Measurements from ENCODE around the gene TACR2.

The TACR2 gene

DNA sequence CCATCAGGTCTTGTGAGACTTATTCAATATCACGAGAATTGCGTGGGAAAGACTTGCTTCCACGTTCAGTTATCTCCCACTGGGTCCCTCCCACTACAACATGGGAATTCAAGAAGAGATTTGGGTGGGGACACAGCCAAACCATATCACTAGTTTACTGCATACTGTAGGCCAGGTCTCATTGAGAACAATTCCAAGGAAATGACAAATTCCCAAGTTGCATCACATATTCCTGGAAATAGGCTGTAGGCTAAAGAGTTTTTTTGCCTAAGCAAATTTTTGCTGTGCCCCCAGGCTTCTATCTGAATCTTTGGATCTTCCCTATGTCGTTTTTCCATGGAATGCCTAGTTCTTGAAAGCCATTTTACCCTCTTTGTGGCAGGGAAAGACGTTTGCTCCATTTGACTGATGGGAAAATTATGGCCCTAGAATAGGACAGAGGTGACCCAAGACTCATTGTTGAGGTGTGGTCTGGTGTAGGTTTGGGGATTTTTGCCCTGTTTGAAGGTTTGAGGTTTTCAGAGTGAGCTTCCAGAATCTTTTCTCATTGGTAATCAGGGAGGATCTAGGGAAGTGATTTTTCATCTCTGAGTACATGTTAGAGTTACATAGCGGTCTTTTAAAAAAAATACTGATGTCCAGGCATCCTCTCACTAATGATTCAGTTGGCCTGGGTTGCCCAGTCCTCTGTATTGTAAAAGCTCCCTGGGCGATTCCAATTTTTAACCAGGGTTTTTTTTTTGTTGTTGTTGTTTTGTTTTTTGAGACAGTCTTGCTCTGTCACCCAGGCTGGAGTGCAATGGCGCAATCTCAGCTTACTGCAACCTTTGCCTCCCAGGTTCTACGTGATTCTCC, 44.4 kb downstream of the TACR2 start:
- Histone ChIP-seq H3K4me3 (IDR thresholded peaks at IDR 0.05; ENCODE audit: insufficient read depth, low read depth, low read length) (no peak overlapping the region), H3K27me3 (ENCODE audit: insufficient read depth, low read depth) (no peaks in the 10 kb centered on the region)
- TF ChIP-seq, protein P1, sequence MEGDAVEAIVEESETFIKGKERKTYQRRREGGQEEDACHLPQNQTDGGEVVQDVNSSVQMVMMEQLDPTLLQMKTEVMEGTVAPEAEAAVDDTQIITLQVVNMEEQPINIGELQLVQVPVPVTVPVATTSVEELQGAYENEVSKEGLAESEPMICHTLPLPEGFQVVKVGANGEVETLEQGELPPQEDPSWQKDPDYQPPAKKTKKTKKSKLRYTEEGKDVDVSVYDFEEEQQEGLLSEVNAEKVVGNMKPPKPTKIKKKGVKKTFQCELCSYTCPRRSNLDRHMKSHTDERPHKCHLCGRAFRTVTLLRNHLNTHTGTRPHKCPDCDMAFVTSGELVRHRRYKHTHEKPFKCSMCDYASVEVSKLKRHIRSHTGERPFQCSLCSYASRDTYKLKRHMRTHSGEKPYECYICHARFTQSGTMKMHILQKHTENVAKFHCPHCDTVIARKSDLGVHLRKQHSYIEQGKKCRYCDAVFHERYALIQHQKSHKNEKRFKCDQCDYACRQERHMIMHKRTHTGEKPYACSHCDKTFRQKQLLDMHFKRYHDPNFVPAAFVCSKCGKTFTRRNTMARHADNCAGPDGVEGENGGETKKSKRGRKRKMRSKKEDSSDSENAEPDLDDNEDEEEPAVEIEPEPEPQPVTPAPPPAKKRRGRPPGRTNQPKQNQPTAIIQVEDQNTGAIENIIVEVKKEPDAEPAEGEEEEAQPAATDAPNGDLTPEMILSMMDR (conservative IDR thresholded peaks at IDR 0.05; ENCODE audit: low read depth, low read length), result no peak

DNA sequence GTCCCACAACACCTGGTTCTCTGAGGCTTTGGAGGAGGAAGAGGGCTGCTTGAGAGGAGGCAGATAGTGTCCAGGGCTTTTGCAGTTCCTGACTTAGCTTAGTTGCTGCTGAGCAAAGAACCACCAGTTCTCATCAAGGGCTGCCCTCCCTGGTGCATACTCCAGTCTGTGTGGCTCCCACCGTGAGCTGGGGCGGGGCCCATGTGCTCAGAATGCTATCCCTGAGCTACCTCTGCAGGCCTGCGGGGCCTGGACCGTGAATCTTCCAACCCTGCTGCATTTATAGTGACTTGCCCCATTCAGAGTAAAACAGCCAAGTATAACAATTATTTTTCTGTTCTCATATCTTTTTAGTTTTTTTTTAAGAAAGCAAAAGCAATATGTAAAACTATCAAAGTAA, 49.2 kb downstream of the TACR2 start:
- TF ChIP-seq, protein P1 (conservative IDR thresholded peaks at IDR 0.05; ENCODE audit: low read depth, low read length), result no peak
- Histone ChIP-seq H3K4me3 (IDR thresholded peaks at IDR 0.05; ENCODE audit: insufficient read depth, low read depth, low read length) (no peak overlapping the region), H2AFZ (ENCODE audit: low read depth) (no peak overlapping the region), H3K4me2 (no peak overlapping the region), H3K9ac (no peak overlapping the region), H3K36me3 (ENCODE audit: insufficient read depth) (no peaks in the 10 kb centered on the region), H3K27me3 (ENCODE audit: insufficient read depth, low read depth) (no peaks in the 10 kb centered on the region), H3K79me2 (ENCODE audit: insufficient read depth, low read depth) (no peaks in the 10 kb centered on the region), H4K20me1 (ENCODE audit: insufficient read depth) (no peaks in the 10 kb centered on the region), H3K4me1 (ENCODE audit: low read depth, poor library complexity, severe bottlenecking) (no peaks in the 10 kb centered on the region), H3K27ac (no peak overlapping the region)

More for the DNA sequence above, 44.4 kb downstream of the TACR2 start:
- Histone ChIP-seq H2AFZ (ENCODE audit: low read depth) (no peak overlapping the region), H3K36me3 (ENCODE audit: insufficient read depth) (no peaks in the 10 kb centered on the region), H3K27ac (no peak overlapping the region), H3K9ac (no peak overlapping the region), H3K79me2 (ENCODE audit: insufficient read depth, low read depth) (no peaks in the 10 kb centered on the region), H3K4me2 (no peak overlapping the region), H4K20me1 (ENCODE audit: insufficient read depth) (no peaks in the 10 kb centered on the region), H3K4me1 (ENCODE audit: low read depth, poor library complexity, severe bottlenecking) (no peaks in the 10 kb centered on the region)

DNA sequence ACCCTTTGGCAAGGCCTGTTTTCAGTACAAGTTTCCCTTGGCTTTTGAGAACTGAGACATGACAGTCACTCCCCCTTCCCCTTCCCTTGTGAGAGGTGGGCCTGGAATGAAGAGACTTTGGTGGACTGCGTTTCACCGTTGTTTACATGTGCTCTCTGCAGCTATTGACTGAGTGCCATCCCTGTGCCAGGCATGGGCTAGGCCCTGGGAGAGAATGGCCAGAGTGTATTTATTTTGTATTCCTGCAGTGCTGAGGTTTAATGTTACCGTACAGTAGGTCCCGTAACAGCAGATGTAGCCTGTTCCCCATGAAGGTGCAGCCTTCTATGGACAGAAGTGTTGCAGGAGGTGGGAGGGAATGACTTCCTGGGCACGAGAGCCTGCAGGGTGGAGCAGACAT, 50.0 kb downstream of the TACR2 start:
- no peak overlapping the region for H3K27ac ChIP-seq
- no peak overlapping the region for H2AFZ ChIP-seq (ENCODE audit: low read depth)
- no peaks in the 10 kb centered on the region for H3K36me3 ChIP-seq (ENCODE audit: insufficient read depth)
- TF ChIP-seq, protein P1 (conservative IDR thresholded peaks at IDR 0.05; ENCODE audit: low read depth, low read length), result no peak
- H3K27me3 ChIP-seq (ENCODE audit: insufficient read depth, low read depth), result no peaks in the 10 kb centered on the region
- H4K20me1 ChIP-seq (ENCODE audit: insufficient read depth), result no peaks in the 10 kb centered on the region
- no peak overlapping the region for H3K9ac ChIP-seq
- no peak overlapping the region for H3K4me2 ChIP-seq
- no peaks in the 10 kb centered on the region for H3K79me2 ChIP-seq (ENCODE audit: insufficient read depth, low read depth)
- no peaks in the 10 kb centered on the region for H3K4me1 ChIP-seq (ENCODE audit: low read depth, poor library complexity, severe bottlenecking)
- no peak overlapping the region for H3K4me3 ChIP-seq (IDR thresholded peaks at IDR 0.05; ENCODE audit: insufficient read depth, low read depth, low read length)

DNA sequence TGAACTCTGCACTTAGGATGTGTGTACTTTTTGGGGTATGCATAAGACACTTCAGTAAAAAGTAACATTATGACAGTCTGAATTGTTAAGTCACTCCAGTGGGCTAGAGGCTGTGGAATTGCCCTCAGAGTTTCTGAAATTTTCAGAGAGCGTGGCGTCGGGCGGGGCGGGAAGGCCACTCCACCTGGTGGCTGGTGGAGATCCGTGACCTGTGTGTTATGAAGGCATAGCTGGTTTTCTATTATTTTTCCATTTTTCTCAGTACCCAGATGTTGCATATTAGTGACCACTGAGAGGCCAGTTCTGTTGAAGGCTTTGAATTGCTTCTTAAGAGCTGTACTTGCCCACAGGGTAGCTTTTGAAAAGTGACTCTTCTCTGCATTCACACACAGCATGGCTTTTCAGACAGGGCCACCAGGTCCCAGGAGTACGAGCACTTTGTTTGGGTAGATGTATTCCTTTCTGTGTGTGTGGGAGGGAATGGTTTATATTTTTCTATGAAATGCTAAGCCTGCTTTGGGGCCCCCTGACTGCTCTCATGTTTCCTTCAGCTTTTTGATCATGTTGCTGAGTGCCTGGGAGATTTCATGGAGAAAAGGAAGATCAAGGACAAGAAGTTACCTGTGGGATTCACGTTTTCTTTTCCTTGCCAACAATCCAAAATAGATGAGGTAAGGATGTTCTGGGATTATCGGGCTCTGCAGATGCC, 52.3 kb downstream of the TACR2 start:
- Histone ChIP-seq H3K4me2 (no peak overlapping the region), H3K4me1 (ENCODE audit: low read depth, poor library complexity, severe bottlenecking) (no peaks in the 10 kb centered on the region), H3K36me3 (ENCODE audit: insufficient read depth) (no peaks in the 10 kb centered on the region), H3K9ac (no peak overlapping the region), H4K20me1 (ENCODE audit: insufficient read depth) (no peaks in the 10 kb centered on the region), H3K27me3 (ENCODE audit: insufficient read depth, low read depth) (no peaks in the 10 kb centered on the region), H3K4me3 (IDR thresholded peaks at IDR 0.05; ENCODE audit: insufficient read depth, low read depth, low read length) (no peak overlapping the region), H2AFZ (ENCODE audit: low read depth) (no peak overlapping the region), H3K79me2 (ENCODE audit: insufficient read depth, low read depth) (no peaks in the 10 kb centered on the region), H3K27ac (no peak overlapping the region)
- TF ChIP-seq, protein P1 (conservative IDR thresholded peaks at IDR 0.05; ENCODE audit: low read depth, low read length), result no peak

Measured in KMS-11 (cell line).